Inflammatory macrophage treated with lipopolysaccharide for 4 hours (primary cell): Measurements from ENCODE around the gene NYNRIN.
"Not testable (repeated sequence)": the region's sequence is repeated elsewhere in the genome, so short reads cannot be mapped to it uniquely, and the experiment has no call there.

Source experiments
- DNase-seq: peaks from one replicate; pipeline ENCODE4 v3.0.0-alpha.2; 2020

The NYNRIN gene

GRCh38 chr14:24370748-24371147 lies 28.1 kb upstream of the NYNRIN start:
- DNase-seq, result no peak

GRCh38 chr14:24371605-24372004 lies 27.2 kb upstream of the NYNRIN start:
- DNase-seq, result not testable (repeated sequence)

GRCh38 chr14:24372701-24373416 lies 25.9 kb upstream of the NYNRIN start:
- DNase-seq, result no peak

- DNase-seq, result no peak
Observed at GRCh38 chr14:24376448-24377070, 22.2 kb upstream of the NYNRIN start.

- no peak for DNase-seq
Observed at GRCh38 chr14:24377126-24377525, 21.7 kb upstream of the NYNRIN start.

- no peak for DNase-seq
Observed at GRCh38 chr14:24377657-24378056, 21.1 kb upstream of the NYNRIN start.

GRCh38 chr14:24378327-24378726 lies 20.5 kb upstream of the NYNRIN start:
- DNase-seq, result no peak

- DNase-seq, result no peak
Observed at GRCh38 chr14:24378981-24379906, 19.6 kb upstream of the NYNRIN start.

- no peak for DNase-seq
Observed at GRCh38 chr14:24379907-24380730, 18.7 kb upstream of the NYNRIN start.

GRCh38 chr14:24381363-24382063 lies 17.3 kb upstream of the NYNRIN start:
- no peak for DNase-seq

GRCh38 chr14:24382064-24382371 lies 16.8 kb upstream of the NYNRIN start:
- DNase-seq, result no peak

GRCh38 chr14:24384169-24384568 lies 14.6 kb upstream of the NYNRIN start:
- DNase-seq, result no peak

- DNase-seq, result no peak
Observed at GRCh38 chr14:24385524-24385923, 13.3 kb upstream of the NYNRIN start.

GRCh38 chr14:24387009-24387345 lies 11.8 kb upstream of the NYNRIN start:
- DNase-seq, result no peak

- not testable (repeated sequence) for DNase-seq
Observed at GRCh38 chr14:24387579-24387978, 11.2 kb upstream of the NYNRIN start.

GRCh38 chr14:24388474-24389179 lies 10.2 kb upstream of the NYNRIN start:
- DNase-seq, result no peak

GRCh38 chr14:24389226-24389848 lies 9.5 kb upstream of the NYNRIN start:
- no peak for DNase-seq

- DNase-seq, result peak; percentile 10
Observed at GRCh38 chr14:24390701-24391468, 7.9 kb upstream of the NYNRIN start.

- DNase-seq, result no peak
Observed at GRCh38 chr14:24392325-24393091, 6.3 kb upstream of the NYNRIN start.

- DNase-seq, result no peak
Observed at GRCh38 chr14:24394275-24394674, 4.5 kb upstream of the NYNRIN start.
